Colonic mucosa (tissue), 4 donors: ENCODE data around the gene STAB1. TPM values are rescaled to one million over a fixed set of nuclear protein-coding genes. Genes with fewer than 3 reads are reported as not detected.

Experiments
- DNase-seq: peaks from one replicate; pipeline ENCODE4 v3.0.0-alpha.2; 2020
- H3K27ac ChIP-seq: fragments of 200-600 bp; one replicate; pipeline ENCODE4 v1.8.0; 2021
- H3K27me3 ChIP-seq: fragments of 200-600 bp; one replicate; pipeline ENCODE4 v1.8.0; 2021
- H3K36me3 ChIP-seq: fragments of 200-600 bp; one replicate; pipeline ENCODE4 v1.8.0; 2021
- H3K4me1 ChIP-seq: fragments of 200-600 bp; one replicate; pipeline ENCODE4 v1.8.0; 2021; ENCODE audit warnings: mild to moderate bottlenecking
- H3K4me3 ChIP-seq: fragments of 200-600 bp; one replicate; pipeline ENCODE4 v1.8.0; 2021
- H3K9ac ChIP-seq, 2 donors: one replicate each; pipeline ENCODE4 v1.7.0; 2013; ENCODE audit warnings: control low read depth in 2 of 2, low read depth in 2 of 2, low read length in 2 of 2
- H3K9me3 ChIP-seq: fragments of 200-600 bp; one replicate; pipeline ENCODE4 v1.8.0; 2021
- CTCF ChIP-seq: fragments of 200-600 bp; IDR thresholded peaks from one replicate; pipeline ENCODE4 v1.8.0; 2022; ENCODE audit warnings: antibody characterized with exemption, mild to moderate bottlenecking
- intact Hi-C: fragments of 100-400 bp; cut with DNase I; formaldehyde crosslinking; loops from one replicate; pipeline ENCODE4 v1.14.1; 2022
- total RNA-seq, 2 donors: library from RNA; stranded (reverse); fragmentation: NEBNext Ultra II Directional in 1 of 2; extraction: Animal tissue kit (Norgen Biotek cat#: 25700) in 1 of 2; gene quantifications; one replicate each; pipeline ENCODE4 v1.2.1, GENCODE V29; 2021
- donor health status: healthy.
- donor health status: DM: no; HTN: no; CAD: no.
- donor health status: DM: no; HTN: no; CAD: no.

Gene STAB1
- total RNA-seq, 2 donors from 2014 or later = 41.1 to 46.5 TPM

DNA sequence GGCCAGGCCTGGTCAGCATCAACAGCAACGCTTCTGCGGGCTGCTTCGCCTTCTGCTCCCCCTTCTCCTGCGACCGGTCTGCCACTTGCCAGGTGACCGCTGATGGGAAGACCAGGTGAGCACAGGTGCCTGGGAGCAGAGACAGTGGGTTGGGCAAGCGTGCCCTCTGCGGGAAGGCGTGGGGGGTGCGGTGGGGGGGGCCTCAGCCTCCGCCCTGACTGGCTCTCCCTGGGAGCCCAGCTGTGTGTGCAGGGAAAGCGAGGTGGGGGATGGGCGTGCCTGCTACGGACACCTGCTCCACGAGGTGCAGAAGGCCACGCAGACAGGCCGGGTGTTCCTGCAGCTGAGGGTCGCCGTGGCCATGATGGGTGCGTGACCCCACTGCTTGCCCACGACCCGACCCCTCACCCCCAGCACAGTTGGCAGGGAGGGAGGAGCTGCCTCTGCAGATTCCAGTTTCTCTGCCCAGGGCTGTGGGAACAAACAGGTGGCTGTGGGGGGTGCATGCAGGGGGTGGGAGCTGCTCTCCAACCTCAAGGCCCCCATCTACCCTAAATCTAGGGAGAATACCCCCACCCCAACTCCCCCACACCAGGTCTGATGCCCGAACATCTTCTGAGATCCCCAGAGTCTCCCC is 8.8 kb downstream of the STAB1 start:
- intact Hi-C loops = no loop called here
- no peaks in the 10 kb centered on the region for H3K9me3 ChIP-seq
- H3K27ac ChIP-seq = no peak overlapping the region
- no peak for TF ChIP-seq CTCF
- no peaks in the 10 kb centered on the region for H3K27me3 ChIP-seq
- H3K9ac ChIP-seq = no peak overlapping the region
- H3K4me3 ChIP-seq = no peak overlapping the region
- H3K4me1 ChIP-seq = no peaks in the 10 kb centered on the region
- DNase-seq = no peak
- no peaks in the 10 kb centered on the region for H3K36me3 ChIP-seq

GRCh38 chr3:52504977-52505376 is 9.8 kb downstream of the STAB1 start:
- no peak overlapping the region for H3K27ac ChIP-seq
- H3K9me3 ChIP-seq = no peaks in the 10 kb centered on the region
- H3K4me3 ChIP-seq = no peak overlapping the region
- H3K4me1 ChIP-seq = no peaks in the 10 kb centered on the region
- DNase-seq = no peak
- H3K27me3 ChIP-seq = no peaks in the 10 kb centered on the region
- H3K9ac ChIP-seq = no peak overlapping the region
- intact Hi-C loops = no loop called here
- TF ChIP-seq CTCF = no peak
- no peaks in the 10 kb centered on the region for H3K36me3 ChIP-seq

DNA sequence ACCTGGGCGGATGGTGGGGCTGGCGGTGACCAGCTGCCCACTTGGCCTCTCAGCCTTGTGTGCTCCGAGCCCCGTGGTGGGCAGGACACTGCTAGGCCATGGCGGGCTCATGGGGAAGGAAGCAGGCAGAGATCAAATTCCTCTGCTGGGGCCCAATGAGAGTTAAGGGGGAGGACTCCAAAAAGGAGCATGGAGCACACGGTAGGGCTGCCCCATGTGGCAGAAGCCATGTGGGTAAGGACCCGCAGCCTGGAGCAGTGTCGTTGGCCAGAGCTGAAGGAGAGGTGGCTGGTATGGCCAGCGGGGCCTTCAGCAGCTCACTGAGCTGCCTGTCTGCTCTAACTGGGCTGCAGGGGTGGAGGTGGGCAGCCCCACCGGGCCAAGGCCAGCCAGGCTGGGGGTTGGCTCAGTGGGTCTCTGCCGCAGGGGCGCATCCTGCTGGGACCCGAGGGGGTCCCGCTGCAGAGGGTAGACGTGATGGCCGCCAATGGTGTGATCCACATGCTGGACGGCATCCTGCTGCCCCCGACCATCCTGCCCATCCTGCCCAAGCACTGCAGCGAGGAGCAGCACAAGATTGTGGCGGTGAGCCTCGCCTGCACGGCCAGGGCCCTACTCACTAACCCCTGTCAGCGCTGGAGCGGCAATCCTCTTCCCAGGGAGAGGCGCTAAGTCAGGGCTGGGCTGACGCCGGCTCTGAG is 11.3 kb downstream of the STAB1 start:
- Histone ChIP-seq H3K4me1 (no peaks in the 10 kb centered on the region), H3K9me3 (no peaks in the 10 kb centered on the region), H3K27me3 (no peaks in the 10 kb centered on the region), H3K9ac (no peak overlapping the region), H3K4me3 (no peak overlapping the region), H3K27ac (no peak overlapping the region), H3K36me3 (no peaks in the 10 kb centered on the region)
- TF ChIP-seq CTCF = no peak
- no peak for DNase-seq
- intact Hi-C loops = no loop called here

GRCh38 chr3:52507359-52507758 is 12.2 kb downstream of the STAB1 start:
- H3K4me3 ChIP-seq = no peak overlapping the region
- no peak overlapping the region for H3K27ac ChIP-seq
- H3K27me3 ChIP-seq = no peaks in the 10 kb centered on the region
- intact Hi-C loops = no loop called here
- no peak for TF ChIP-seq CTCF
- H3K9ac ChIP-seq = no peak overlapping the region
- no peaks in the 10 kb centered on the region for H3K9me3 ChIP-seq
- no peak for DNase-seq
- H3K4me1 ChIP-seq = no peaks in the 10 kb centered on the region
- no peaks in the 10 kb centered on the region for H3K36me3 ChIP-seq

GRCh38 chr3:52509753-52510328 is 14.7 kb downstream of the STAB1 start:
- no peak for TF ChIP-seq CTCF
- Histone ChIP-seq H3K27ac (no peak overlapping the region), H3K9ac (no peak overlapping the region), H3K36me3 (no peaks in the 10 kb centered on the region), H3K4me1 (no peaks in the 10 kb centered on the region), H3K9me3 (no peaks in the 10 kb centered on the region), H3K4me3 (no peak overlapping the region), H3K27me3 (no peaks in the 10 kb centered on the region)
- no peak for DNase-seq
- intact Hi-C loops = no loop called here
